Measurements from ENCODE around the gene TBCD.

Gene TBCD

DNA sequence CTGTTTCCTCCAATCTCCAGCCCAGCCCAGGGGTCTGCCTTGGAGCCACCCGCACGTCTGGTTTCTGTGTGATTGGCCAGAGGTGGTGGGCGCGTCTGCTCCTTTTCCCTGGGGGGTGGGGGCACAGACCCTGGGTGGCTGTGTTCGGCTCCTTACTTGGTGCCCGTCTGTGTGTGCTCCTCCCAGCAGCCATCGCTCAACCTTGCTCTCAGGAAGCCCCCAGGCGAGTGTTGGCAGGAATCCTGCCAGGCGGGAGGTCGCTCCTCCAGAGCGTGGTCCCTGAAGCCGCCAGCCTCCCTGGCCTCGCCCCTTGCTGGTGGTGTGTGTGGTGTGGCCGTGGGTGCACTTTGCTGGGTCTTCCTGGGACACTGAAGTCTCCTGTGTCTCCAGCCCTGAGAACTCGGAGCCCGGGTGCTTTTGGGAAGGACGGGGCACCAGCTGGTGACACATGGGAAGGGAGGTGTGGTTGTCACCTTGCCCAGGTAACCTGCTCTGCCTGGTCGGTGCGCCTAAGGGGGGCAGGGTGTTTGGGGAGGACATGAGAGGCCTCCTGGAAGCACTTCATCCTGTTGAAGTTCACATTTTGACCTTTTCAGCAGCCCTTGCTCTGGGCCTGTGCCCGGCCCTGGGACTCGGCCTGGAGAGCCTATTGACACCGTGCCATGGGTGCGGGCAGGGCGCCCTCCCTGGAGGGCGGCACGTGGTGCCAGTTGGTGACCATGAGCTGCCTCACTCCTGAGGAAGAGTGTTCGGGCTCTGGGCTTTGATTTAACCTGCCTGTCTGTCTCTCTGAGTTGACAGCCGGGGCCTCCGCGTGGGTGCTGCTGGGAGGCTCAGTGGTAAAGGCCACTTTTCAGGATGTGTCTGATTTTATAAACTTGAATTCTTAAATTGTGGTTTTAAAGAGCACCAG is 137.0 kb downstream of the TBCD start:
- Histone ChIP-seq H3K36me3 (ENCODE audit: control insufficient read depth, insufficient read depth, low read length) (0 out of 2 replicates have a peak, but pooled peaks cover 6% of the 10 kb centered on the region), H3K4me1 (ENCODE audit: control insufficient read depth, insufficient read depth, low read length) (peaks cover 4% of the 10 kb centered on the region), H3K4me3 (ENCODE audit: low read length) (no peak overlapping the region), H3K27ac (ENCODE audit: low read length) (no peak overlapping the region), H3K27me3 (ENCODE audit: control insufficient read depth, insufficient read depth, low read length) (no peaks in the 10 kb centered on the region), H3K9me3 (ENCODE audit: control insufficient read depth, insufficient read depth, low read length) (no peaks in the 10 kb centered on the region)
- no CpG with 5 or more reads among the region's 30 CpGs for WGBS (ENCODE audit: insufficient coverage, insufficient read length)
- DNase-seq (ENCODE audit: low read depth, low spot score): no peak

DNA sequence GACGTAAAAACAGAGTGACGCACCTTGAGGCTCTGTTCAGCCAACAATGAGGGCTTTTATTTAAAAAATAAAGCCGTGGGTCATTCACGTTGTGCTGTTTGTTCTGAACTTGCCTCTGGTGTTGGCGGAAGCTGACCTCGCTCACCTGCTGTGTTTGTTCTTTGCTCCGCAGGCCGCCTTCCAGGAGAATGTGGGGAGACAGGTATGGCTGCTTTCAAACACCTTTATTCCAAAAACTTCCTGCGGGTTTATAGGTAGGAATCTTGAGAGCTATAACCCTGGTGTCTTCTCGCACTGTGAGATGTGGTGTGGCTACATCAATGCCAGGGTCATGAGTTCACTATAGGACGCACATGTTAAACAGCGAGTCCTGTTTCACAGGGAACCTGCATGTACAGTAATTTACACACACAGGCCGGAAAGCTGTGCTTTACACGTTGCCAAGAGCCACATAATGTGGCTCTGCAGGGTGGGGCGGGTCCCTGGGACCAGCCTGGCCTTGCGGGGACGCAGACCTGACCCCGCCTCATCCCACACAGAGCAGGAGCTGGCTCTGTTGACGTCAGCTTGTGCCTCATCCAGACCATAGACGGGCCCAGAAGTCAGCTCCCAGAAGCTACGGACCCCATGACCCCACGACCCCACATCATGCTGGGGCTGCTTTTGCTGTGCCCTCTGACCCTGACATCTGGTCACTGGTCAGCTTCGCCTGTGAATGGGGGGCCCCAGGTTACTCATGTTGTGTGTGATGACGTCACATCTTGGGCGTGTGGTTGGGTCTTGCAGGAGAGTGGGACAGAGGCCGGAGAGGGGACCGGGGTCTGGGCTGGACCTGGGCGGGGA is 137.9 kb downstream of the TBCD start:
- WGBS (ENCODE audit: insufficient coverage, insufficient read length): no CpG with 5 or more reads among the region's 28 CpGs
- H3K4me1 ChIP-seq (ENCODE audit: control insufficient read depth, insufficient read depth, low read length): peaks cover 4% of the 10 kb centered on the region
- peak; percentile 18 for DNase-seq (ENCODE audit: low read depth, low spot score)
- no peaks in the 10 kb centered on the region for H3K27me3 ChIP-seq (ENCODE audit: control insufficient read depth, insufficient read depth, low read length)
- H3K36me3 ChIP-seq (ENCODE audit: control insufficient read depth, insufficient read depth, low read length): 0 out of 2 replicates have a peak, but pooled peaks cover 2% of the 10 kb centered on the region
- H3K4me3 ChIP-seq (ENCODE audit: low read length): no peak overlapping the region
- no peaks in the 10 kb centered on the region for H3K9me3 ChIP-seq (ENCODE audit: control insufficient read depth, insufficient read depth, low read length)
- H3K27ac ChIP-seq (ENCODE audit: low read length): no peak overlapping the region

DNA sequence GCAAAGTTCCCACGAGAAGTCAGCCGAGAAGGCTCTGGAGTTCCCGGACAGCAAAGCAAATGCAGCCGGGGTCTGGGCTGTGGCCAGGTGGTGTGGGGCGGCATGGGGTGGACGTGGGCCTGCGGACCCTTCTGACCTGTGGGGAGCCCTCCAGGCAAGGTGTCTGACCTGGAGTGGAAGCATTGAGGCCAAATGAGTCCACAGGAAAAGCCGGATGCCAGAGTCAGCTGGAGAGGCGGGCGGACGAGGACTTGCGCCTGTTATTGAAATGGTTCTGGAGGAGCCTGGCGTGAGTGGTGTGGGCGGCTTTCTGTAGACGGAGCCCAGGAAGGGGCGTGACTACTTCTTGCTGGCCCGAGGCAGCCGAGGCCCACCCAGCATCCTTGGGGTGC is 138.5 kb downstream of the TBCD start:
- Histone ChIP-seq H3K4me3 (ENCODE audit: low read length) (no peak overlapping the region), H3K9me3 (ENCODE audit: control insufficient read depth, insufficient read depth, low read length) (no peaks in the 10 kb centered on the region), H3K4me1 (ENCODE audit: control insufficient read depth, insufficient read depth, low read length) (peaks cover 4% of the 10 kb centered on the region), H3K36me3 (ENCODE audit: control insufficient read depth, insufficient read depth, low read length) (0 out of 2 replicates have a peak, but pooled peaks cover 2% of the 10 kb centered on the region), H3K27ac (ENCODE audit: low read length) (no peak overlapping the region), H3K27me3 (ENCODE audit: control insufficient read depth, insufficient read depth, low read length) (no peaks in the 10 kb centered on the region)
- DNase-seq (ENCODE audit: low read depth, low spot score): no peak
- no CpG with 5 or more reads among the region's 18 CpGs for WGBS (ENCODE audit: insufficient coverage, insufficient read length)

DNA sequence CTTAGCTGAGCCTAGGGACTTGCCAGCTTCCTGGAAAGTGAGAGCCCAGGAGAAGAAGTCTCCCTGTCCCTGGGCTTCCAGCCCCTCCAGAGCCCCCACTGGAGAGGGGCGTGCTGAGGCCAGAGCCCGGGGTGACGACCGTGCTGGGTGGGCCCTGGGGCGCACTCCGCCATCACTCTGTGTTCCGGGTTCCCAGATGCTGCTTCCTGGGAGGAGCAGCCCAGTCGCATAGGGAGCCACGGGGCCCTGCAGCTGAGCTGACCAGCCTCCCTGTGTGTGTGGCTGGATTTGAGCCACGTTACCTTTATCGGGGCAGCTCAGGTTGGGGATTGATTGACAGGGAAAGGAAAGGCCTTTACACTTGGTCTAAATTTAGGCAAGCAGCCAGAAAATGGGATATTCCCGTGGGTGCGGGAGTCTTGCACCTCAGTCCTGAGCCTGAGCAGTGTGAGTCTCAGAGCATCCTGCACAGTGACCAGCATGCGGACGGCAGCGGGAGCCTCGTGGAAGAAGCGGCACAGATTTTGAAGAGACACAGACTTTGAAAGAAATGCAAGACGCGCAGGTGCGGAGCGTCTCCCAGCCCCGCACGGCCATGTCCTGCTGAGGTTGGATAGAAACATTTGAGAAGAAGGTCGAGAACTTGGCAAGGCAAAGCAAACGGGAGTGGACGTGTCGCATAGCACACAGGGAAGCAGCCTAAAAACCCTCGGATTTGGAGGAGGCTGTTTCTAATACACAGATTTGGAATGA is 139.2 kb downstream of the TBCD start:
- H3K36me3 ChIP-seq (ENCODE audit: control insufficient read depth, insufficient read depth, low read length): 0 out of 2 replicates have a peak, but pooled peaks cover 4% of the 10 kb centered on the region
- H3K9me3 ChIP-seq (ENCODE audit: control insufficient read depth, insufficient read depth, low read length): no peaks in the 10 kb centered on the region
- no peak for DNase-seq (ENCODE audit: low read depth, low spot score)
- H3K4me3 ChIP-seq (ENCODE audit: low read length): no peak overlapping the region
- H3K27ac ChIP-seq (ENCODE audit: low read length): no peak overlapping the region
- no CpG with 5 or more reads among the region's 29 CpGs for WGBS (ENCODE audit: insufficient coverage, insufficient read length)
- H3K4me1 ChIP-seq (ENCODE audit: control insufficient read depth, insufficient read depth, low read length): peaks cover 4% of the 10 kb centered on the region
- no peaks in the 10 kb centered on the region for H3K27me3 ChIP-seq (ENCODE audit: control insufficient read depth, insufficient read depth, low read length)

DNA sequence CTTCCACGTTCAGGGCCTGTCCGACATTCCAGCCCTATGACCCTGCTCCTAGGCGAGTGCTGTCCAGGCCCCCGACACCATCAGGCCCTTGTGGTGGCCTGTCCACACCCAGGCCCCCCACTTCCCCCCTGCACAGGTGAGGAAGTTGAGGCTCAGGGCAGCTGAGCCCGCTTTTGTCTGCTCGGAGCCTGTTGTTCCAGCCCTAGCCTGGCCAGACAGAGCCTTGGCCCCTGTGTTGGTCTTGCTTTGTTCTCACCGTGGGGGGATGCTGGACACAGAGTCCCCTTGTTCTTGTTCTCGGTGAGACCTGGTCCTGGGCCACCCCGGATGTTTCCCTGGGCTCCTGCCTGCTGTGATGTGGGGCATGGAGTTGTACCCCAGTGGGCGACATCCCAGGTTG is 140.0 kb downstream of the TBCD start:
- Histone ChIP-seq H3K4me1 (ENCODE audit: control insufficient read depth, insufficient read depth, low read length) (peaks cover 4% of the 10 kb centered on the region), H3K27me3 (ENCODE audit: control insufficient read depth, insufficient read depth, low read length) (no peaks in the 10 kb centered on the region), H3K9me3 (ENCODE audit: control insufficient read depth, insufficient read depth, low read length) (no peaks in the 10 kb centered on the region), H3K4me3 (ENCODE audit: low read length) (no peak overlapping the region), H3K27ac (ENCODE audit: low read length) (no peak overlapping the region), H3K36me3 (ENCODE audit: control insufficient read depth, insufficient read depth, low read length) (0 out of 2 replicates have a peak, but pooled peaks cover 4% of the 10 kb centered on the region)
- no CpG with 5 or more reads among the region's 10 CpGs for WGBS (ENCODE audit: insufficient coverage, insufficient read length)
- no peak for DNase-seq (ENCODE audit: low read depth, low spot score)

DNA sequence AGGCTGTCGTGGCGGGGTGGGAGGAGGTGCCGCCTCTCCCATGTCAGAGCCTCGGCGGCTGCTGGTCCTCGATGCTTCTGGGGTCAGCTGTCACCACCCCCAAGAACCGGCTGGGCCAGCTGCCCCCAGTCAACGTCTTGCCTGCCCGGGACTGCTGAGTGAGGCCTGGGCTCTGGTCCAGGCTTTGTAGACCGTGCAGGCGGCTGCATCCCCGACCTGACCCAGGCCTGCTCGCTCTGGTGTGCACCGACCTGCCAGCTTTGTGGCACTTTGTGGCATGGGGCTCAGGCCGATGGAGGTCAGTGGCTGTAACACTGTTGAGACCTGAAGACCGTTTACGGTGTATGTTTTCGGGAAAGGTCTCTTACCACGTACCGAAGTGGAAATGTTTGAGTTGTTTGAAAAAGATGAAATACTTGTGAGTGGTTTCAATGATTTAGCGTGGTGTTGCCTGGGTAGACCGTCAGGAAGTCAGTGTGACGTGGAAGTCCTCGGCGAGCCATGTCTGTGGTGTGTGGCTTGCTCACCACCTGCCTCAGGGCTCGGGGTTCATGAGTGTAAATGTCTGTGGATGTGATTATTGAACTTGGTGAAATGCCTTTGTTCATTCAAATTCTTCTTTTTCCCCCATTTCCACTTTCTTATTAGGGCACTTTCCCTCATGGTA is 141.2 kb downstream of the TBCD start:
- DNase-seq (ENCODE audit: low read depth, low spot score): no peak
- 100% methylated on average over 4 of the region's 26 CpGs for WGBS (ENCODE audit: insufficient coverage, insufficient read length)
- Histone ChIP-seq H3K4me1 (ENCODE audit: control insufficient read depth, insufficient read depth, low read length) (peaks cover 4% of the 10 kb centered on the region), H3K4me3 (ENCODE audit: low read length) (no peak overlapping the region), H3K9me3 (ENCODE audit: control insufficient read depth, insufficient read depth, low read length) (no peaks in the 10 kb centered on the region), H3K27ac (ENCODE audit: low read length) (no peak overlapping the region), H3K27me3 (ENCODE audit: control insufficient read depth, insufficient read depth, low read length) (no peaks in the 10 kb centered on the region), H3K36me3 (ENCODE audit: control insufficient read depth, insufficient read depth, low read length) (0 out of 2 replicates have a peak, but pooled peaks cover 4% of the 10 kb centered on the region)

DNA sequence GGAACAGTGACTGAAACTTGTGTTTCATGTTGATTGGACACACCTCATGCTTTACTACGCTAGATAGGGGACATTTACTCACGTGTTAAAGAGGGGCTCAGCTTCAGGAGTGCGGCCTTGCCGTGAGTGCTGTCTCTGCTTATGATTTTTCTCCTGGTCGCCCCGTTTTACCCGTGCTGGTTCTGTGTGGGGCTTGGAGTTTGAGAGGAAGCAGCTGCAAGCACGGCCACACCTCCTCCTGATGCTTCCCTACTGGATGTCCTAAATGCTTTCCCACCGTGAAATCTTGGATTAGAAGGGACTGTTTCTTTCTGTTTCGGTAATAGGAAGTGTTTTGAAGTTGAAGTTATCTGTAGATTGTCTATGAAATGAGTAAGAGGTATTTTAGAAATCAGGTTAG is 141.9 kb downstream of the TBCD start:
- no peak overlapping the region for H3K4me3 ChIP-seq (ENCODE audit: low read length)
- peaks cover 4% of the 10 kb centered on the region for H3K4me1 ChIP-seq (ENCODE audit: control insufficient read depth, insufficient read depth, low read length)
- H3K27me3 ChIP-seq (ENCODE audit: control insufficient read depth, insufficient read depth, low read length): no peaks in the 10 kb centered on the region
- H3K36me3 ChIP-seq (ENCODE audit: control insufficient read depth, insufficient read depth, low read length): peaks cover 4% of the 10 kb centered on the region; the same call in 1 of the 2 replicates
- H3K9me3 ChIP-seq (ENCODE audit: control insufficient read depth, insufficient read depth, low read length): no peaks in the 10 kb centered on the region
- no CpG with 5 or more reads among the region's 10 CpGs for WGBS (ENCODE audit: insufficient coverage, insufficient read length)
- DNase-seq (ENCODE audit: low read depth, low spot score): no peak
- no peak overlapping the region for H3K27ac ChIP-seq (ENCODE audit: low read length)

DNA sequence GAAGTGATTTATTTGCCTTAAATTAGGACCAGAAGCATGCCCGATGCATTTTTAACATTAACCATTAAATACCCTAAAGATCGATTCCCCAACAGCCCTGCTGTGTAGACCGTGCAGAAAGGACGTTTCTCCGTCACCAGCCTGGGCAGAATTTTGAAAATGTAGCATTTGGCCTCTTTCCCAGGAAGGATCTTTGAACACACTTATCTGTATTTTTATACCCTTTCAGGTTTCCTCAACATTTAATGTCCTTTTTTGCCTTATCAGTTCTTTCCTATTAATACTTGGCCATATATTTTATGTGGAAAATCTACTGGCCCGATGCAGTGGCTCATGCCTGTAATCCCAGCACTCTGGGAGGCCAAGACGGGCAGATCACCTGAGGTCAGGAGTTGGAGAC is 142.5 kb downstream of the TBCD start:
- DNase-seq (ENCODE audit: low read depth, low spot score): no peak
- no peak overlapping the region for H3K4me3 ChIP-seq (ENCODE audit: low read length)
- no peaks in the 10 kb centered on the region for H3K4me1 ChIP-seq (ENCODE audit: control insufficient read depth, insufficient read depth, low read length)
- no peak overlapping the region for H3K27ac ChIP-seq (ENCODE audit: low read length)
- H3K9me3 ChIP-seq (ENCODE audit: control insufficient read depth, insufficient read depth, low read length): no peaks in the 10 kb centered on the region
- no CpG with 5 or more reads among the region's 7 CpGs for WGBS (ENCODE audit: insufficient coverage, insufficient read length)
- no peaks in the 10 kb centered on the region for H3K27me3 ChIP-seq (ENCODE audit: control insufficient read depth, insufficient read depth, low read length)
- H3K36me3 ChIP-seq (ENCODE audit: control insufficient read depth, insufficient read depth, low read length): peaks cover 4% of the 10 kb centered on the region; the same call in 1 of the 2 replicates

DNA sequence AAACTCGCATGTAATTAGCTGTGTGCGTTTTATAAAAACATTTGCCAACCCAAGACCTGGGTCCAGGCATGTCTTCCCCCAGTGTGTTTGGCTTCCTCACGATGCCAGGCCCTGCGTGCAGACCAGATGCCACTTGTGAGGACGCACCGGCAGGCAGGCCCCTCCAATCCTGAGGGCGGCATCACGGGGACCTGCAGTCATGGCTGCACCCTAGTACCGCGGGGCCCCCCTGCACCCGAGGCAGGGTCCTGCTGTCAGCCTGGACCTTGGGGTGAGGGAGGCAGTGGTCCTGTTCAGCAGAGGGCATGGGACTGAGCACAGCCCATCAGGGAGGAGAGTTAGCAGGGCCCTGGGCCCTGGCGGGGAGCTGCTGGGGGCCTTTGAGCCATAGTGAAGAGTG is 143.2 kb downstream of the TBCD start:
- H3K4me1 ChIP-seq (ENCODE audit: control insufficient read depth, insufficient read depth, low read length): no peaks in the 10 kb centered on the region
- H3K27ac ChIP-seq (ENCODE audit: low read length): no peak overlapping the region
- no CpG with 5 or more reads among the region's 12 CpGs for WGBS (ENCODE audit: insufficient coverage, insufficient read length)
- H3K9me3 ChIP-seq (ENCODE audit: control insufficient read depth, insufficient read depth, low read length): no peaks in the 10 kb centered on the region
- H3K4me3 ChIP-seq (ENCODE audit: low read length): no peak overlapping the region
- H3K27me3 ChIP-seq (ENCODE audit: control insufficient read depth, insufficient read depth, low read length): no peaks in the 10 kb centered on the region
- DNase-seq (ENCODE audit: low read depth, low spot score): no peak
- H3K36me3 ChIP-seq (ENCODE audit: control insufficient read depth, insufficient read depth, low read length): peaks cover 3% of the 10 kb centered on the region; the same call in 1 of the 2 replicates

All from iPS DF 6.9 (cell line).